Gastrocnemius medialis (tissue), 4 donors: ENCODE data around the gene GPATCH2L.

Experiments
- POLR2A ChIP-seq, 2 donors: fragments of 450-650 bp; IDR thresholded peaks; one replicate each; pipeline ENCODE4 v1.6.1; 2017; ENCODE audit warnings: antibody characterized with exemption in 2 of 2, mild to moderate bottlenecking in 2 of 2, moderate library complexity in 2 of 2
- TF ChIP-seq, protein P1 (sequence below), 5 experiments: fragments of 450-650 bp in 3 of 5; fragments of 200-600 bp in 2 of 5; sonication (generic) in 2 of 5; IDR thresholded peaks in 4 of 5; conservative IDR thresholded peaks in 1 of 5; 1 replicate in 4 of 5; 2 replicates in 1 of 5; pipeline ENCODE4 v1.5.1; 2016 to 2019; ENCODE audit warnings: antibody characterized with exemption in 5 of 5, mild to moderate bottlenecking in 3 of 5, moderate library complexity in 3 of 5

DNA sequence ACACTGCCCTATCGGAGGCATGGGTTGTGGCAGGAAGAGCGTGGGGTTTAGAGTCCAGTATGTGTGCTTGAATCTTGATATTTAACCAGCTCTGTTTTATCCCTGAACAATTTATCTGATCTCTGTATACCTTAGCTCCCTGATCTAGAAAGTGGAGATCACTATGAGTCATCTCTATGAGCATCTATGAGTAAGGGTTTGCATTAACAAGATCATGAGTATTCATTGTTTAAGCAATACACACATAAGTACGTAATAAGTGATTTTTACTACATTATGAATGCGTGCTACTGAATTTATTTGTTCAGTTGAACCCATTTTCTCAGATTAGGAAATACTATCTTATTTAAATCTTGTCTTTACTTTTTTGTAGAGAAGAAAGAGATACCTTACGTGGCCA, 49.4 kb downstream of the GPATCH2L start:
- no peak for TF ChIP-seq POLR2A (IDR thresholded peaks at IDR 0.05)
- TF ChIP-seq, protein P1, sequence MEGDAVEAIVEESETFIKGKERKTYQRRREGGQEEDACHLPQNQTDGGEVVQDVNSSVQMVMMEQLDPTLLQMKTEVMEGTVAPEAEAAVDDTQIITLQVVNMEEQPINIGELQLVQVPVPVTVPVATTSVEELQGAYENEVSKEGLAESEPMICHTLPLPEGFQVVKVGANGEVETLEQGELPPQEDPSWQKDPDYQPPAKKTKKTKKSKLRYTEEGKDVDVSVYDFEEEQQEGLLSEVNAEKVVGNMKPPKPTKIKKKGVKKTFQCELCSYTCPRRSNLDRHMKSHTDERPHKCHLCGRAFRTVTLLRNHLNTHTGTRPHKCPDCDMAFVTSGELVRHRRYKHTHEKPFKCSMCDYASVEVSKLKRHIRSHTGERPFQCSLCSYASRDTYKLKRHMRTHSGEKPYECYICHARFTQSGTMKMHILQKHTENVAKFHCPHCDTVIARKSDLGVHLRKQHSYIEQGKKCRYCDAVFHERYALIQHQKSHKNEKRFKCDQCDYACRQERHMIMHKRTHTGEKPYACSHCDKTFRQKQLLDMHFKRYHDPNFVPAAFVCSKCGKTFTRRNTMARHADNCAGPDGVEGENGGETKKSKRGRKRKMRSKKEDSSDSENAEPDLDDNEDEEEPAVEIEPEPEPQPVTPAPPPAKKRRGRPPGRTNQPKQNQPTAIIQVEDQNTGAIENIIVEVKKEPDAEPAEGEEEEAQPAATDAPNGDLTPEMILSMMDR (IDR thresholded peaks at IDR 0.05 in 4 of 5, conservative IDR thresholded peaks at IDR 0.05 in 1 of 5): no peak
